Occipital lobe (tissue), 2 donors: ENCODE results near the gene RNF138. TPM values are rescaled to one million over a fixed set of nuclear protein-coding genes. Genes with fewer than 3 reads are reported as not detected.
"Not testable (repeated sequence)": the region's sequence is repeated elsewhere in the genome, so short reads cannot be mapped to it uniquely, and the experiment has no call there.

Experiments
- DNase-seq: peaks from one replicate; lab custom pipeline; 2025; lab: John Stamatoyannopoulos, UW
- total RNA-seq: library from RNA; depleted of rRNA; stranded (reverse); fragments of >200 nt; gene quantifications from one replicate; pipeline ENCODE4 v1.2.3, GENCODE V29; 2014

Gene RNF138
- total RNA-seq, 1 donor from 2014 or later = 79.5 TPM

DNA sequence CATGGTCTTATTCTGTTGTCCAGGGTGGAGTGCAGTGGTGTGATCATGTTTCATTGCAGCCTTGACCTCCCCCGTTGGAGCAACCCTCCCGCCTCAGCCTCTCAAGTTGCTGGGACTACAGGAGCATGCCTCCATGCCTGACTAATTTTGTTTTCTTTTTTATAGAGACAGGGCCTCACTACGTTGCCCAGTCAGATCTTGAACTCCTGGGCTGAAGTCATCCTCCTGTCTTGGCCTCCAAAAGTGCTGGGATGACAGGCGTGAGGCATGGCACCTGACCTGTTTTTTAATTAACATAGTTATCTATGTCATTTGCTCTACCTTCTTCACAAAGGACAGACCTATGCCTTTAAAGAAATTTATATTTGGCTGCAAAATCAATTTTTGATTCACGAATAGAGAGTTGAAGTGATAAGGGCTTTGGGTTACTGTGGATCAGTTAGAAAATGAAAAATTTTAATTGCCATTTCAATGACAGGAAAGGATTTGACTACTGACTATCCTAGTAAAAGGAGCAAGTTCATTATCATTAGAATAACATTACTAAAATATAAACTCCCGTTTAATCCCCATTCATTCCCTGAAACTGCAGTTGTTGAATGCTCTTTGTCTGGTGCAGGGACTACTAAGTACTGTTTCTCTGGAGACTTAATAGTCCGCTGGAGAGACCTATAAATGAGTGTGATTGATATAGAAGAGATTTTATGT is 3.7 kb downstream of the RNF138 start:
- no peak for DNase-seq

DNA sequence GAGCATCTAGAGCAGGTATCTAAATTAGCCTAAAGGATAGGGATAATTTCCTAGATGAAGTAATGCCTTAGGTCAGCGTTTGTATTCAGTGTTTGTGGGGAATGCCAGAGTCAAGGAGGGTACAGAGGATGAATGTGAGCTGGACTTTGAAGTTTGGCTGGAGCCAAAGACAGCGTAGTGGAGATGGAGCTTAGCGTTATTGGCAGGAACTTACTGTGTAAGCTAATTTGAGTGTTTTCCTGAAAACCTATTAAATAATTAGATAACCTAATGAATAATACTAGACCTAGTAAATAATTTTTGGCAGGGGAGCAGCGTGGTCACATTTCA is 4.2 kb downstream of the RNF138 start:
- DNase-seq = no peak

DNA sequence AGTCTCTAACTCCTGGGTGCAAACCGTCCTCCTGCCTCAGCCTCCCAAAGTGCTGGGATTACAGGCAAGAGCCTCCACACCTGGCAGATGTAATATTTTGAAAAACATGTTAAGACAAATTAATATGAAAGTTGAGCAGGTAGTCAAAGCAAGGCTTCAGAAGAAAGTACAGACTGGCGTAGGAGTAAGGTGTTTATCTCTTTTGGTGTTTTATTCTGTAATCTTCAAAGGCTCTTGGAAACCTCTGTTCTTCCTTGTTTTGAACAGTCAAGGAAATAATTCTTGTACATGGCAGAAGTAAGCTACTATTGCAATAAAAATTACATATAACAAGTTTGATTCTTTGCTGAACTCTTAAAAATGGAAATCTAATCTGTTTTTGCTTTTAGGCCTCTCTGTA is 5.3 kb downstream of the RNF138 start:
- no peak for DNase-seq

DNA sequence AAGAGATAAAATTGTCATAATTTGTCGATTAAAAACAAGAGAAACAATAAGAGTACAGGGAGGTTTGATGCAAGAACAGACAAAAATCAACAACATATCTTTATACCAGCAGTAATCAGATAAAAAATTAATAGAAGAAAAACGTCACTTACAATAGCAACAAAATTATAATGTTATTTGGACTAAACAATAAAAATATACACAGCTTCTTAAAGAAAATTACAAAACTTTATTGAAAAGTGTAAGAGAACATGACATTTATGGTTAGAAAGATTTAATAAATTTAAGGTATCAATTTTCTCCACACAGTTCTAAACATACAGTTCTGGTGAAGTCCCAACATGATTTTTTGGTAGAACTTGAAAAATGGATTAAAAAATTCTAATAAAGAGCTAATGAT is 12.8 kb downstream of the RNF138 start:
- no peak for DNase-seq

DNA sequence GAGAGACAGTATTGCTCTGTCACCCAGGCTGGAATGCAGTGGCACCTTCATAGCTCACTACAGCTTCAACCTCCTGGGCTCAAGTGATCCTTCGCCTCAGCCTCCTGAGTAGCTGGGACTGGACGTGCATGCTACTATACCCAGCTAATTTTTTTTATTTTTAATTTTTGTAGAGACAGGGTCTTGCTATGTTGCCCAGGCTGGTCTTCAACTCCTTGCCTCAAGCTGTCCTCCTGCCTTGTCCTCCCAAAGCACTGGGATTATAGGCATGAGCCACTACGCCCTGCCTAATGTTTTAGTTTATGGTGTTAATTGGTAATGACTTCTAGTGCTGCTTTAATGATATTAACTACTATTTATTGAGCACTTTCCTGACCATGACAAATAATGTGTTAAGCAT is 18.3 kb downstream of the RNF138 start:
- no peak for DNase-seq

DNA sequence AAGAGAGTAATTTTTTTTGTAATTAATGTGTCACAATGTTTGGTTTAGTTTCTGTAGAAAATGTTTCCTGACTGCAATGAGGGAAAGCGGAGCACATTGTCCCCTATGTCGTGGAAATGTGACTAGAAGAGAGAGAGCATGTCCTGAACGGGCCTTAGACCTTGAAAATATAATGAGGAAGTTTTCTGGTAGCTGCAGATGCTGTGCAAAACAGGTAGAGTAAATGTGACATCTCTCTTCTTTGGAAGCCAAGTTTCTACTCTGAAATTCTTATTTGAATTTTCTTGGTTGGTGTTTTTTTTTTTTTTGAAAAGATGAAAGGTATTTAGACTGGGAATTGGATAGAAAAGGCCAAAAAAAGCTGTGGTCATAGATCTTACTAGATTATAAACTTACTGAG is 20.0 kb downstream of the RNF138 start:
- no peak for DNase-seq

DNA sequence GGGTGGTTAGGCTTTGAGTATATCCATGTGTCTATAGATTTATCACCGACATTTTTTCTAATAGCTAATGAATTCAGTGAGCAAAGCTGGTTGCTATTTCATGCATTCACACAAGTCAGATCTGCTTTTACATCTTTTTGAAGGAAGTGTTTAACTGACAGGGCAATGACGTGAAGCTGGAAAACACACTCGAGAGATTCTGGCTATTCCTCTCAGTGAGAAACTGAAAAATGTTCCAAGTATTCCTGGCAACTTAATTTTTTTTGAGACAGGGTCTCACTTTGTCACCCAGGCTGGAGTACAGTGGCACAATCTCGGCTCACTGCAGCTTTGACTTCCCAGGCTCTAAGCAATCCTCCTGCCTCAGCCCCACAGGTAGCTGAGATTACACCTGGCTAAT is 21.2 kb downstream of the RNF138 start:
- DNase-seq = no peak

DNA sequence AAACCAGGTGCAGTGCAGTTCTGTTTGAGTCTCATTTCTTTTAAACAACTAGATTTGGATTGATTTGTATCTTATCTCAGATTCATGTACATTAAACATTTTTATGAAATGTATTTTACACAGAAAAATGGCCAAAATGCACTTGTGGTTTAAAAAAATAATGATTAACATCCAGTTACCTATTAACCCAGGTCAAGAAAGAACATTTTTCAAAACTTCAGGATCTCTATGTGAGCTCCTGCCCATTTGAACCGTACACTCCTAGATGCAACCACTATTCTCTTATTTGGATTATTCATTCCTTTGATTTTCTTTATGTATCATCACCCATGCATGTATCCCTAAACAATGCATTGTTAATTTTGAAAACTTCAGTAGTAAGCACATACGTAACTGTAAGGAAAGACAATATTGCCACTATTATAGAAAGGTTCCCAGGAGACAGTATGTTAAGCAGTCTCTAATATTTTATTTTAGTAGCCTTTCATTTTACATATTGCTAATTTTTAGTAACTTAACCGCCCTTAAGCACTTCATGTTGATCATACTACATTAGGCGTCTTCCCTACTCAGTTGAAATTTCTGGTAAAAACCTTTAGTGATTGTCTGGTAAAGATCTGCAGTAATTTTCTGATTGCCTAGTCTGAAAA is 22.7 kb downstream of the RNF138 start:
- DNase-seq = no peak

DNA sequence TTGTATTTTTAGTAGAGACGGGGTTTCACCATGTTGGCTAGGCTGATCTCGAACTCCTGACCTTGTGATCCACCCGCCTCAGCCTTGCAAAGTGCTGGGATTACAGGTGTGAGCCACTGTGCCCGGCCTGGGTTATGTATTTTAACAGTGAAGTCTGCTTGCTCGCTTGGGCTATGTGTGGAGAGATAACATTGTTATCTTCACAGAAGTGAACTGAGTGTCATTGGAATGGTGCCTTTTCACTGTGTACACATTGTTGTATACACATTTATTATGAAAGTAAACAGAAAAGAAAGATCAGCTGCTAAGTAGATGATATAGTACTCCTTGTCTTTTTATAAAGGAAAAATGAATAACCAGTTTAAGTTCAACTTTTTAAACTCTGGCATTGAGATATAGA is 30.4 kb downstream of the RNF138 start:
- no peak for DNase-seq

DNA sequence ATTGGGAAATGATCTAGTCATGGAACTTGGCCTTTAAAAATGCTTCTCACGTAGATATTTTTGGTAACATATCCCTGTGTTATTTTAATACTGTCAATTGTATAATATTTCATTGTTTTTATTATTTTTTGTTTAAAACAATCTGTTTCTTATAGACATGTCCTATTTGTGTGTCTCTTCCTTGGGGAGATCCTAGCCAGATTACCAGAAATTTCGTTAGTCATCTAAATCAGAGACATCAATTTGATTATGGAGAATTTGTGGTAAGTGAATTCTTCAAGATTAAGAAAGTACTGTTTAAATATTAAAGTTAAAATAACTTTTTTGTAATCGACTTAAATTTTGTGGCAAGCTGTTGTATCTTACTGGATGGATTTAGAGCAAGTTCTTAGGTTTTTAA is 34.9 kb downstream of the RNF138 start:
- DNase-seq = no peak

DNA sequence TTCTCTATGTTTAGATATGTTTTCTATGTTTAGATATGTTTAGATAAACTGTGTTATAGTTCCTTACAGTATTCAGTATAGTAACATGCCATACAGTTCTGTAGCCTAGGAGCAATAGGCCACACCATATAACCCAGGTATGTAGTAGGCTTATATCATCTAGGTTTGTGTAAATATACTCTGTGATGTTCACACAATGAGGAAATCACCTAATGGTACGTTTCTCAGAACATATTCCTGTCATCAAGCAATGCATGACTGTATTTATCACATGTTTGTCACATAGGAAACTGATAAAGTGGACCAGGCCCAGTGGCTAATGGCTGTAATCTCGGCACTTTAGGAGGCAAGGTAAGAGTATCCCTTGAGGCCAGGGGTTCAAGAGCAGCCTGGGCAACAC is 44.0 kb downstream of the RNF138 start:
- no peak for DNase-seq

DNA sequence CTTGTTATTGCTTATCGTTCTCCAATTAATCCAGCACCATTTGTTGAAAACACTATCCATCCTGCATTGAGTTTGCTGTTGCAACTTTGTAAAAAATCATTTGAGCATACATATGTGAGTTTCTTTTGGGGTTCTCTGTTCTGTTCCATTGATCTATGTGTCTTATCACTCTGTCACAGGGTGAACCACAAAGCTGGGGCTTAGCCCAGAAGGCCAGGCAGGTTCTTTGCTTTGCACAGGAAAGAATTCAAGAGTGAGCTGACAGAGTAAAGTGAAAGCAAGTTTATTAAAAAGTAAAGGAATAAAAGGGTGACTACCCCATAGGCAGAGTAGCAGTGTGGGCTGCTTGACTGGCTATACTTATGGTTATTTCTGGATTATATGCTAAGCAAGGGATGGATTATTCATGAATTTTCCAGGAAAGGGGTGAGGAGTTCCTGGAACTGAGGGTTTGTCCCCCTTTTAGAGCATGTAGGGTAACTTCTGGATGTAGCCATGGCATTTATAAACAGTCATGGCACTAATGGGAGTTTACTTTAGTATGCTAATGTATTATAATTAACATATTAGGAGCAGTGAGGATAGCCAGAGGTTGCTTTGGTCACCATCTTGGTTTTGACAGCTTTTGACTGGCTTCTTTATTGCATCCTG is 46.8 kb downstream of the RNF138 start:
- DNase-seq = no peak

DNA sequence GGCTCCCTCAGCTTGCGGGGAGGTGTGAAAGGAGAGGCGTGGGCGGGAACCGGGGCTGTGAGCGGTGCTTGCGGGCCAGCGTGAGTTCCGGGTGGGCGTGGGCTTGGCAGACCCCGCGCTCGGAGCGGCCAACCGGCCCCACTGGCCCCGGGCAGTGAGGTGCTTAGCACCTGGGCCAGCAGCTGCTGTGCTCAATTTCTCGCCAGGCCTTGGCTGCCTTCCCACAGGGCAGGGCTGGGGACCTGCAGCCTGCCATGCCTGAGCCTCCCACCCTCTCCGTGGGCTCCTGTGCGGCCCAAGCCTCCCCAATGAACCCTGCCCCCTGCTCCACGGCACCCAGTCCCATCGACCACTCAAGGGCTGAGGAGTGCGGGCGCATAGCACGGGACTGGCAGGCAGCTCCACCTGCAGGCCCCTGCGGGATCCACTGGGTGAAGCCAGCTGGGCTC is 48.2 kb downstream of the RNF138 start:
- no peak for DNase-seq

DNA sequence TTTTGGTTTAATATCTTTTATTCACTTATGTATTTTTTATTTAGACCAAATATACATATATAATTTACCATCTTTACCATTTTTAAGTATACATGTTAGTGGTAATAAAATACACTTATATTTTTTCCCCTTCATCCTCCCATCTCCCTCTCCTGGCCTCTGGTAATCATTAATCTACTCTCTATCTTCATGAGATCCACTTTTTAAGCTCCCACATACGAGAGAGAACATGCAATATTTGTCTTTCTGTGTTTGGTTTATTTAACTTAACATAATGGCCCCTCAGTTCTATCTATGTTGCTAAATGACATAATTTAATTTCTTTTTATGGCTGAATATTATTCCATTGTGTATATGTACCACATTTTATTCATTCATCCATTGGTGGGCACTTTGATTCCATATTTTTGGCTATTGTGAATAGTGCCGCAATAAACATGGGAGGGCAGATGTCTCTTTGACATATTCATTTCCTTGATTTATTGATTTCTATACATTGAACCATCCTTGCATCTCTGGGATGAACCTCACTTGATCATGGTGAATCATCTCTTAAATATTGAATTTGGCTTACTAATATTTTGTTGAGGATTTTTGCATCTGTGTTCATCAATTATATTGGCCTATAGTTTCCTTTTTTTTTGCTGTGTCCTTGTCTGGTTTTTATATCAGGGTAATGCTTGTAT is 56.7 kb downstream of the RNF138 start:
- no peak for DNase-seq

DNA sequence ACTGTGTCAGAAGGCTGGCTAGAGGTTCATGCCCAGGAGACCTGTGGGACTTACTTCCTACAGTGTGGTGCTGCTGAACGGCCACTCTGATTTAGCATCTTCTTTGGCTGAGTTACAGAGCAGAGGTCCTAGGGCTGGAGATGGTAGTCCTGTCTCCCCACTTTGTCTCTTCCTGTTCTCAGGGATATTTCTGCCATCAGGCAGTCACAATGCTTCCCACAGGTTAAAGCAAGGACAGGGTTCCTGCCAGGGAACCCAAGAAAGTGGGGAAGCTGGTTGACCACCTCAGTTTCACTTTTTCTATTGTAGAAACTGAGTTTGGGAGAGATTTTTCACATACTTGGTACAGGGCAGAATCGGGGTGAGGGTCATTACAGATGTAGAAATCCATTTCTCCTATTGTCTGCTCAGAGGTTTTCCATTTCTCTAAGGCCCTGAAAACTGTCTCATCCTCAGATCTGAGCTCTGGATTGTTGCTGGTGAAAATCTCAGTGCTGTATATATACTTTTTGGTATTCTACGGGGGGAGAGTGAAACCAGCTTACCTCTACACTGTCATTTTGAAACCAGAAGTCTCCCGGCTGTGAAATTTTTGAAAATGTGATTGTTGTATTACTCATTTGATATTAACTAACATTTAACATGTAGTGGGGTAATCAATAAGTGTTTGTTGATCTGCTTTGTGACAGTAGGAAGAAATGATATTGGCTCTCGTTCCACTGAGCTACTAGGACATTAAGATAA is 61.2 kb downstream of the RNF138 start:
- DNase-seq = no peak

DNA sequence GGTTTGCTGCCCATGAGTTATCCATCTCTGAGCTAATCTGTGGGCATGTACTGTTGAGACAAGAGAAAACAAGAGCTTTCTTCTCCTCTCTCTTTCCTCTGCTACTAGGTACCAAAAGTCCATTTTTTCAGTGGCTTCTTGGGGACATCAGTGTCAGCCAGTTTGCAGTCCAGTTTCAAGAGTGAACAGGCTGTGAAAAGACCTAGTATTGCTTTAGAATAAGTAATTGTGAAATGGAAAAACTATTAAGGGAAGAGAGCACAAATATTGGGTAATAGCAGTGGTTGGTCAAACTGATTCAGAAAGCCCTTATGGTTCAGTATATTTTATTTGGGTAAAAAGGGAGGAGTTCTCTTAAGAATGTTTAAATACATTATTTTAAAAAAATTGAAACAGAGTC is 65.2 kb downstream of the RNF138 start:
- DNase-seq = no peak

DNA sequence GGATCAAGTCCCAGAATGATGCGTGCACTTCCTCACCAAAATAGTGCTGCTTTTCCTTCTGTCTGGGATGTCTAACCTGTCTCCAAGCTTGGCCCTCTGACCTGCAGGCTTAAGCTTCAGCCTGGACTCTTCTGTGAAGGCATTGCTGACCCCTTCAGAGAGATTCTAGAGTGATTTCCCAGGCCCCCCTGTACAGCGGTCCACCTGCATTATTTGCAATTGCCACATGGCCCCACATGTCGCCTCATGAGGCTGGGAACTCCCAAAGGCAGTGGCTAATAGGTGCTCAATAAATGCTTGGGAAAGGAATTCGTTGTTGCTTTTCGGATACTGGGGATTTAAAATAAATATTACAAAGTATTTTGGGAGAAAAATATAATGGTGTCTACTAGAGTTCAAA is 65.9 kb downstream of the RNF138 start:
- no peak for DNase-seq

DNA sequence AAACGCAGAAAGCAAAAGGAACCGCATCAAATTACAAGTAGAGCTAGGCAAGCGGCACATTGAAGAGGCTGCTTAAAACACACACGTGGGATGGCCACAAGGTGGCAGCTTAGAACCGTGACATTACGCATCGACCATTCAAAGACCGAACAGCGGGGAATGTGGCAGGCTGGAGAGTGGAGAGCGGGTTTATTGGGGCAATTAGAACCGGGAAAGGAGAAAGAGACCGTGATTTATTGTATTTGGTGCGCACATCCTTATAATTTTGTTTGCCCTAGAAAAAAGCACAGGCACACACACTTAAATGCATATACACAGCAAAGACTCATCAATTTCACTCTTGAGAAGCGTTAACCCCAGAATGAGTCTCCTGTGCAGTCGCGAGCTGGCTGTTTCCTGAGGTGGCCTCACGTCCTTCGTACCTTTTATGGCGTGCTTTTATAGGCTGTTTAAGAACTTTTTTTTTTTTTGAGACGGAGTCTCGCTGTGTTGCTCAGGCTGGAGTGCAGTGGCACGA is 66.5 kb downstream of the RNF138 start:
- DNase-seq = peak; percentile 79

DNA sequence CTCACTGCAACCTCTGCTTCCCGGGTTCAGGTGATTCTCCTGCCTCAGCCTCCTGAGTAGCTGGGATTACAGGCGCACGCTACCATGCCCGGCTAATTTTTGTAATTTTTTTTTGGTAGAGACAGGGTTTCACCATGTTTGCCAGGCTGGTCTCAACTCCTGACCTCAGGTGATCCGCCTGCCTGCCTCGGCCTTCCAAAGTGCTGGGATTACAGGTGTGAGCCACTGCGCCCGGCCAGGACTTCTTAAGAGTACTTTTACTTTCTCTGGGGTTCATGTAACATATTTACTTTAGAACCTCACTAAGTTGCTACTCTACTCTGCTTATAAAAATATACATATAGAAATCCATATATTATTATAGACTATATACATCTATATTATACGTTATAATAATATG is 67.0 kb downstream of the RNF138 start:
- not testable (repeated sequence) for DNase-seq

DNA sequence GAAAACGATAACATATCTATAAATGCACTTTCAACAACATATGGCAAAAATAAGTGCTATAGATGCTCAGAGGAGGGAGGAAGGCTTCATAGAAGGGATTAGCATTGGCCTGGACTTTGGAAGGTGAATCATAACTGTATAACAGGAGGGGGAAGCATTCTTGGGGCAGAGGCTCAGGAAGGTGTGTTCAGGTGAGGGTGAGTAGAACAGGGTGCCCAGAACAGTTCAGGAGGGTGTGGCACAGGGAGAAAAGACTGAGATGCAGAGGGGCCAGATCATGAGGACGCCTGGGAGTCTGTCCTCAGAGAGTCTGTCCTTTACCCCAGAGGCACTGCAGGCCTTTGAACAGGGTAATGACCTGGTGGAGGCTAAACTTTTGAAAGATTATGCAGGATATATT is 68.9 kb downstream of the RNF138 start:
- DNase-seq = no peak

DNA sequence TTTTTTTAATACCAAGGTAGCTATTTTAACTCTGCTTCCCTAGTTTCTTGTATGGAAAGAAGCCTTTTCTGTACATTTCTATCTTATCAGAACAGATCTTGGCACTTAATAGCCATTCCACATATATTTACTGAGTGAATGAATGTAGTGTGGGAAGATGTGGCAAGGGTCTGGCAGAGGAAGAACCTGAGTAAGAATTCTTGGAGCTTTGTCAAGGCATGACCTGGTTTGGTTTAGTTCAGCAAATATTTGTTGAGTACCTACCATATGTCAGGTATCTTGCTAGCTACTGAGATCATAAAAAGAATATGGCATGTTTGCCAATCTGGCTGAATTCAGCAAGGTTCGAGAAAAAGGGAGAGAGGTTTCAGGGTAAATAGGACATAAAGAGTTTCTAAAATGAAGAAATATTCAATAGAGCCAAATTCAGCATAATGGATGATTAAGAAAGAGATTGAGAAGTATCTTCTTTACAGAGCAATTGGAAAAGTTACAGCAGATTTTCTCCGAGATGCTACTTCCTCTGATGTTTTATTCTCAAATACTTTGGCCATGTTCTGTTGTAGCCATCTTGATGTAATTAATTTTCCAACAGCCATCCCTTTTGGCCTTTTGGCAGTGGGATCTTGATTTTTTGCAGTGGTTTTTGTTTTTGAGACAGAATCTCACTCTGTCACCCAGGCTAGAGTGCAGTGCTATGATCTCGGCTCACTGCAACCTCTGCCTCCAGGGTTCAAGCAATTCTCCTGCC is 76.5 kb downstream of the RNF138 start:
- no peak for DNase-seq
